ENCODE results near the gene COL17A1. TPM values are rescaled to one million over a fixed set of nuclear protein-coding genes. Genes with fewer than 3 reads are reported as not detected.

The COL17A1 gene
- total and polyA plus RNA-seq, 2 donors (not counting 1 experiment from before 2014, with no cell fraction given): under 0.01 to 0.12 TPM

- Histone ChIP-seq H3K4me2 (ENCODE audit: extremely low read depth, insufficient read depth, low read length) (no peak overlapping the region), H2AFZ (ENCODE audit: low read length) (no peak overlapping the region)
Observed at GRCh38 chr10:104035194-104036068, 50.2 kb downstream of the COL17A1 start.

DNA sequence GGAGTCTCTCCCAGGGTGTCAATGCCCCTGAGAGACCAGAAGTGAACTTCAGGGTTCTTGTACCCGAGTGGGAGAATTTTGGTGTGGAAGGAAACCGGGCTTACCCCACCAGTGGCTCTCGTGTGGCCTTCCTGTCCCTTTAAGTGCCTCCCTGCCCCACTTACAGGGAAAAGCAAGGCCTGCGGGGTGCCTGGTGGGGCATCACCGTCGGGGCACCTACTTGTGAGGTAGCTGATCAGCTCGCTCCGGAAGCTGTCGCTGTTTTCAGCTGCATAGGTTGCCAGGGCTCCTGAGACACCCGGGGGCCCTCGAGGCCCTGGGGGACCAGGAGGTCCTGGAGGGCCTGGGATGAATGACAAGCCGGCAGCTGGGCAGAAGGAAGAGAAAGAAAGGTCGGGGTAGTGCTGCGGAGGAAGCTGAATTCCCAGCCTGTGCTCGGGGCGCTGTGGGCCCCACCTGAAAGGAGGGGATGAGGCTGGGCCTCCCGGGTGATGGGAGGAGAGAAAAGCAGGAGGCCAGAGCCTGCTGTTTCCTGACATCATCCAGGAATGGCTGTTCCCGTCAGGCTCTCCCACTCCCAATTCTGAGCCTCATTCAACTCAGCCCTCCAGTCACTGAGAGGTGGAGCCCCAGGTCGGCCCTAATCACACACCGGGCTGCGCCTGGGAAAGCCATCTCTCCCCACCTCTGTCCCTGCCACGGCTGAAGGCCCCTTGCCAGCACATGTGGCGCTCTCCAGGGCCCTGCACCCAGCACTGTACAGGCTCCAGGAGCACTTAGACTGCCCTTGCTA, 51.1 kb downstream of the COL17A1 start:
- no peaks in the 10 kb centered on the region for H3K9me3 ChIP-seq (ENCODE audit: control insufficient read depth, insufficient read depth, low read depth, low read length)
- no peaks in the 10 kb centered on the region for H3K27me3 ChIP-seq (ENCODE audit: control insufficient read depth, insufficient read depth, low read length)
- H3K79me2 ChIP-seq (ENCODE audit: control insufficient read depth, insufficient read depth, low read length): no peaks in the 10 kb centered on the region
- no peak overlapping the region for H3K9ac ChIP-seq (ENCODE audit: insufficient read depth, low read length)
- no peaks in the 10 kb centered on the region for H3K4me1 ChIP-seq (ENCODE audit: control insufficient read depth, extremely low read depth, insufficient read depth, low read length)
- no peak for TF ChIP-seq CTCF (conservative IDR thresholded peaks at IDR 0.05 in 1 of 2, IDR thresholded peaks at IDR 0.05 in 1 of 2; ENCODE audit: low read depth in 1 of 2, low read length in 2 of 2)
- TF ChIP-seq EZH2 (IDR thresholded peaks at IDR 0.05; ENCODE audit: low read length, missing control alignments): no peak
- H3K4me2 ChIP-seq (ENCODE audit: extremely low read depth, insufficient read depth, low read length): no peak overlapping the region
- H3K27ac ChIP-seq (ENCODE audit: insufficient read depth, low read length): no peak overlapping the region
- no peaks in the 10 kb centered on the region for H4K20me1 ChIP-seq (ENCODE audit: control insufficient read depth, extremely low read depth, insufficient read depth, low read length)
- no peak overlapping the region for H3K4me3 ChIP-seq (replicated peaks in 1 of 4; ENCODE audit: control extremely low read depth in 1 of 4, insufficient read depth in 1 of 4, low read depth in 3 of 4, low read length in 4 of 4)
- no peak for DNase-seq (ENCODE audit: low read depth in 2 of 2)
- H2AFZ ChIP-seq (ENCODE audit: low read length): no peak overlapping the region
- H3K36me3 ChIP-seq (ENCODE audit: control insufficient read depth, insufficient read depth, low read length): peaks cover 1% of the 10 kb centered on the region

More at GRCh38 chr10:104035194-104036068, 50.2 kb downstream of the COL17A1 start:
- no peak for DNase-seq (ENCODE audit: low read depth in 2 of 2)
- Histone ChIP-seq H3K4me3 (replicated peaks in 1 of 4; ENCODE audit: control extremely low read depth in 1 of 4, insufficient read depth in 1 of 4, low read depth in 3 of 4, low read length in 4 of 4) (no peak overlapping the region), H3K27me3 (ENCODE audit: control insufficient read depth, insufficient read depth, low read length) (no peaks in the 10 kb centered on the region), H3K36me3 (ENCODE audit: control insufficient read depth, insufficient read depth, low read length) (peaks cover 1% of the 10 kb centered on the region), H3K79me2 (ENCODE audit: control insufficient read depth, insufficient read depth, low read length) (no peaks in the 10 kb centered on the region), H3K9me3 (ENCODE audit: control insufficient read depth, insufficient read depth, low read depth, low read length) (no peaks in the 10 kb centered on the region), H3K9ac (ENCODE audit: insufficient read depth, low read length) (no peak overlapping the region), H3K4me1 (ENCODE audit: control insufficient read depth, extremely low read depth, insufficient read depth, low read length) (no peaks in the 10 kb centered on the region), H3K27ac (ENCODE audit: insufficient read depth, low read length) (no peak overlapping the region), H4K20me1 (ENCODE audit: control insufficient read depth, extremely low read depth, insufficient read depth, low read length) (no peaks in the 10 kb centered on the region)
- TF ChIP-seq CTCF (conservative IDR thresholded peaks at IDR 0.05 in 1 of 2, IDR thresholded peaks at IDR 0.05 in 1 of 2; ENCODE audit: low read depth in 1 of 2, low read length in 2 of 2) (no peak), EZH2 (IDR thresholded peaks at IDR 0.05; ENCODE audit: low read length, missing control alignments) (no peak)

DNA sequence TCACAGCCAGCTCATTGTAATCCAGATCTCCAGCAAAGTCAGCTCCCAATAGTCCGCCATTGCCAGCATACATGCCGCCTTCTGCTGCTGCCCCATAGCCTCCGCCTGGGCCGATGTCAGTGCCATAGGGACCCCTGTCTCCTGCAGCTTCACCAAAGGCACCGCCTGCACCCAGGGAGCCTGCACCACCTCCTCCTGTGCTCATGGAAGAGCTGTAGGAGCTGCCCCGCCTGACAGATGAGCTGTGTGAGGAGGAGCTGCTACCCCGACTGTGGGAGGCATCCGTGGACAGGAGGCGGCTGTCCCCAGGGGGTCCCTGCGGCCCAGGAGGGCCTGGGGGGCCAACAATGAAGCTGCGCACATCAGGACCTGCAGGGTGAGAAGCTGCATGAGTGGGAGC, 51.7 kb downstream of the COL17A1 start:
- H3K36me3 ChIP-seq (ENCODE audit: control insufficient read depth, insufficient read depth, low read length): peaks cover 1% of the 10 kb centered on the region
- no peak overlapping the region for H3K27ac ChIP-seq (ENCODE audit: insufficient read depth, low read length)
- no peaks in the 10 kb centered on the region for H3K9me3 ChIP-seq (ENCODE audit: control insufficient read depth, insufficient read depth, low read depth, low read length)
- H3K4me1 ChIP-seq (ENCODE audit: control insufficient read depth, extremely low read depth, insufficient read depth, low read length): no peaks in the 10 kb centered on the region
- H3K4me3 ChIP-seq (replicated peaks in 1 of 4; ENCODE audit: control extremely low read depth in 1 of 4, insufficient read depth in 1 of 4, low read depth in 3 of 4, low read length in 4 of 4): no peak overlapping the region
- DNase-seq (ENCODE audit: low read depth in 2 of 2): no peak
- no peak for TF ChIP-seq CTCF (conservative IDR thresholded peaks at IDR 0.05 in 1 of 2, IDR thresholded peaks at IDR 0.05 in 1 of 2; ENCODE audit: low read depth in 1 of 2, low read length in 2 of 2)
- no peak for TF ChIP-seq EZH2 (IDR thresholded peaks at IDR 0.05; ENCODE audit: low read length, missing control alignments)
- no peak overlapping the region for H3K9ac ChIP-seq (ENCODE audit: insufficient read depth, low read length)
- H3K27me3 ChIP-seq (ENCODE audit: control insufficient read depth, insufficient read depth, low read length): no peaks in the 10 kb centered on the region
- H3K79me2 ChIP-seq (ENCODE audit: control insufficient read depth, insufficient read depth, low read length): no peaks in the 10 kb centered on the region
- no peak overlapping the region for H2AFZ ChIP-seq (ENCODE audit: low read length)
- no peak overlapping the region for H3K4me2 ChIP-seq (ENCODE audit: extremely low read depth, insufficient read depth, low read length)
- no peaks in the 10 kb centered on the region for H4K20me1 ChIP-seq (ENCODE audit: control insufficient read depth, extremely low read depth, insufficient read depth, low read length)

All from fibroblast of lung (primary cell).